Stimulated activated memory B cell treated with anti-CD40 and anti-IgM and Interleukin-4, amounts not matched to agents 10 μg/mL and 1 μg/mL and 100 μg/mL, for 72 hours (primary cell): ENCODE results near the gene RNASE2.
A peak's percentile ranks its signal among the peaks of the same experiment; 100 is the strongest.
"Not testable (repeated sequence)": the region's sequence is repeated elsewhere in the genome, so short reads cannot be mapped to it uniquely, and the experiment has no call there.

Experiments
- ATAC-seq: fragments of 150-1000 bp; cut with Tn5 transposase; 2 replicates; pipeline ENCODE4 v1.10.0; 2021
- H3K27ac Mint-ChIP-seq: one replicate; pipeline ENCODE4 v1.8.0; 2022; ENCODE audit warnings: mild to moderate bottlenecking, mixed read lengths
- H3K27me3 Mint-ChIP-seq: one replicate; pipeline ENCODE4 v1.8.0; 2022; ENCODE audit warnings: mixed read lengths
- H3K36me3 Mint-ChIP-seq: one replicate; pipeline ENCODE4 v1.8.0; 2022; ENCODE audit warnings: mixed read lengths
- H3K4me1 Mint-ChIP-seq: one replicate; pipeline ENCODE4 v1.8.0; 2022; ENCODE audit warnings: mixed read lengths
- H3K4me3 Mint-ChIP-seq: one replicate; pipeline ENCODE4 v1.8.0; 2022; ENCODE audit warnings: mild to moderate bottlenecking, moderate library complexity, mixed read lengths
- H3K9me3 Mint-ChIP-seq: one replicate; pipeline ENCODE4 v1.8.0; 2022; ENCODE audit warnings: mixed read lengths

RNASE2 gene

GRCh38 chr14:20954736-20955537, at the start of gene RNASE2:
Gene RNASE2, plus strand, starts transcription at chr14:20955487. Its CDS starts 285 bp downstream, at chr14:20955772.
- H3K4me3 Mint-ChIP-seq, H3K27ac Mint-ChIP-seq, H3K9me3 Mint-ChIP-seq, ATAC-seq, H3K4me1 Mint-ChIP-seq, H3K36me3 Mint-ChIP-seq: not testable (repeated sequence)
- H3K27me3 Mint-ChIP-seq, result peaks cover 71% of the 10 kb centered on the region

- Mint-ChIP-seq H3K9me3 (no peaks in the 10 kb centered on the region), H3K4me1 (no peaks in the 10 kb centered on the region), H3K4me3 (no peak overlapping the region), H3K27me3 (peaks cover 23% of the 10 kb centered on the region), H3K27ac (no peak overlapping the region), H3K36me3 (no peaks in the 10 kb centered on the region)
- no peak for ATAC-seq
Observed at GRCh38 chr14:20905676-20906075, 49.6 kb upstream of the RNASE2 start.

DNA sequence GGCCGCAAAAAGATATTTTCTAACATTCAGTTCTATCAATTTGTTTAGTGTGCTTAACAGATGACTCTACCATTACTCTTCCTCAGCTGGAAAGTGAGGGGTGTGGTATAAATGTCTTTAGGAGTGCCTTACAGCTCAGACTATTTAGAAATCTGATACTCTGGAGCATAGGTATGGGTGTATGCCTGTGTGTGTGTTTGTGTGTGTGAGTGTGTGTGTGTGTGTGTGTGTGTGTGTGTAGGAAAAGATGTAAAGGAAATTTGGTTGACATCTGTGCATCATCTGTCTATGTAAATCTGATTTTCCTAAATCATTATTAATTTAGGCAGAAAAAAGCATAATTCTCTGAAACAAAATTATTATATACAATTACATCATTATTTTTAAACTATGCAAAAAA, 48.1 kb upstream of the RNASE2 start:
- Mint-ChIP-seq H3K27me3 (peaks cover 33% of the 10 kb centered on the region), H3K9me3 (no peaks in the 10 kb centered on the region), H3K4me3 (no peak overlapping the region), H3K36me3 (no peaks in the 10 kb centered on the region), H3K27ac (no peak overlapping the region), H3K4me1 (no peaks in the 10 kb centered on the region)
- no peak for ATAC-seq

DNA sequence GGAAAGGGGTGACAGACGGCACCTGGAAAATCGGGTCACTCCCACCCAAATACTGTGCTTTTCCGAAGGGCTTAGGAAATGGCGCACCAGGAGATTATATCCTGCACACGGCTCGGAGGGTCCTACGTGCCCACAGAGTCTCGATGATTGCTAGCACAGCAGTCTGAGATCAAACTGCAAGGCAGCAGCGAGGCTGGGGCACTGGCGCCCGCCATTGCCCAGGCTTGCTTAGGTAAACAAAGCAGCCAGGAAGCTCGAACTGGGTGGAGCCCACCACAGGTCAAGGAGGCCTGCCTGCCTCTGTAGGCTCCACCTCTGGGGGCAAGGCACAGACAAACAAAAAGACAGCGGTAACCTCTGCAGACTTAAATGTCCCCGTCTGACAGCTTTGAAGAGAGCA, 44.5 kb upstream of the RNASE2 start:
- H3K27me3 Mint-ChIP-seq, result peaks cover 33% of the 10 kb centered on the region
- H3K27ac Mint-ChIP-seq, H3K4me3 Mint-ChIP-seq, H3K4me1 Mint-ChIP-seq, H3K9me3 Mint-ChIP-seq, ATAC-seq, H3K36me3 Mint-ChIP-seq: not testable (repeated sequence)

DNA sequence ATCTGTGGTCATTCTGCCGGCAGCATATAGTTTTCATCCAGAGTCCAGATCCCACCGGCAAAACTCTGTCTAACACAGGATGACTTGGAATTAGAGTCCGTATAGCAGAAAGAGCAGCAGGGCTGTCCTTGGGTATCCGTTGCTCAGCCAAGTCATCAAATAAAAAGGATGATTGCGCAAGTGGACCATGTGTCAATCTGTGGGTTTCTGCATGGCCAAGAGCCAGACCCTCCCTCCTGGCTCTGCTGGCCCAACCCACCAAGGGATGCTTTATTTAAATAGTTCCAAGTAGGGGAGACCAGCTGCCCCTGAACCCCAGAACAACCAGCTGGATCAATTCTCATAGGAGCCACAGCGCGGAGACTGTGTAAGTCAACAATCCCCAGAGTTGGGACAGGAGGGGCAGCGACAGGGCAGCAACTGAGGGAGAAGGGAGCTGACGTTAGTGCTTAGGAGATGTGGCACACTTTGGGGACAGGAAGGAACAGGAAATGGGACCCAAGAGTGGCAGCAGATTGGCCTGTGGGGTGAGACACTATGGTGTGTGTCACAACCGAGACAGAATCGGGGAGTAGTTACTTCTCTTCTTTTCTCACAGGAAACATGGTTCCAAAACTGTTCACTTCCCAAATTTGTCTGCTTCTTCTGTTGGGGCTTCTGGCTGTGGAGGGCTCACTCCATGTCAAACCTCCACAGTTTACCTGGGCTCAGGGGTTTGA, 36.1 kb upstream of the RNASE2 start:
- not testable (repeated sequence) for H3K27ac Mint-ChIP-seq, H3K4me1 Mint-ChIP-seq, H3K4me3 Mint-ChIP-seq, ATAC-seq, H3K36me3 Mint-ChIP-seq, H3K27me3 Mint-ChIP-seq, H3K9me3 Mint-ChIP-seq

- not testable (repeated sequence) for H3K4me3 Mint-ChIP-seq, H3K4me1 Mint-ChIP-seq, ATAC-seq, H3K27ac Mint-ChIP-seq, H3K27me3 Mint-ChIP-seq, H3K36me3 Mint-ChIP-seq
- H3K9me3 Mint-ChIP-seq, result peaks cover 12% of the 10 kb centered on the region
Observed at GRCh38 chr14:20923766-20924297, 31.5 kb upstream of the RNASE2 start.

DNA sequence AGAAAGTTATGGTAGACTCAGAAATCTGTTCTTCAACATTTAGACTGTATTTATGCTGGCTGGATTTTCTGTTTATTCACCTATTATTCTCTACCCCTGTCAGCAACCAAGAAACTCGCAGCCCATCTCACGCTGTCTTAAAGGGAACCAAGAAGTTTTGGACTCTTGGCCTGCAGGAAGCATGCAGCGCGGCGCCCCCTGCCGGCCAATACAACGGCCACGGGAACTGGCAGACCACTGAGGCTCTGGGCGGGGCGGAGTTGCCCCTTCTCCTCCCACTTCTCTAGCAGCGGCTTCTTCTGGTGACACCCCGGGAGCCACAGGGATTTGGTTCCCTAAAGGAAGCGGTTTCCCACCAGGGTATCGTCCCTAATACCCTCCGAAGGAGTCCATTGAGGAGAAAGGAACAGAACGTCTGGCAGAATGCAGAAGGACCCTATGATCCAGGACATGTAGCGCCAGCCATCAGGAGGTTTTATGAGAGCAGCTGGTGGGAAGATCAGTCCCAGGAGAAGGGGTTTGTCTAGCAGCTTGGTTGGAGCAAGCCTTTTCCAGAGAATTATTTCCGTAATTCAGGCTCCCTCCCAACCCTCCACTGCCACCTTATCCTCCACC, 21.0 kb upstream of the RNASE2 start:
- H3K4me1 Mint-ChIP-seq, result peaks cover 15% of the 10 kb centered on the region
- no peak overlapping the region for H3K4me3 Mint-ChIP-seq
- H3K27me3 Mint-ChIP-seq, result peaks cover 22% of the 10 kb centered on the region
- no peak for ATAC-seq
- no peak overlapping the region for H3K27ac Mint-ChIP-seq
- no peaks in the 10 kb centered on the region for H3K9me3 Mint-ChIP-seq
- no peaks in the 10 kb centered on the region for H3K36me3 Mint-ChIP-seq

- no peaks in the 10 kb centered on the region for H3K36me3 Mint-ChIP-seq
- H3K4me3 Mint-ChIP-seq, result no peak overlapping the region
- H3K9me3 Mint-ChIP-seq, result no peaks in the 10 kb centered on the region
- peaks cover 15% of the 10 kb centered on the region for H3K4me1 Mint-ChIP-seq
- H3K27ac Mint-ChIP-seq, result peak overlapping the region; percentile 69
- peaks cover 12% of the 10 kb centered on the region for H3K27me3 Mint-ChIP-seq
- peak; percentile 82 for ATAC-seq
Observed at GRCh38 chr14:20935303-20935984, 19.8 kb upstream of the RNASE2 start.

- not testable (repeated sequence) for H3K9me3 Mint-ChIP-seq, ATAC-seq, H3K27ac Mint-ChIP-seq, H3K4me3 Mint-ChIP-seq, H3K36me3 Mint-ChIP-seq, H3K4me1 Mint-ChIP-seq
- H3K27me3 Mint-ChIP-seq, result peaks cover 64% of the 10 kb centered on the region
Observed at GRCh38 chr14:20945146-20945545, 10.1 kb upstream of the RNASE2 start.

DNA sequence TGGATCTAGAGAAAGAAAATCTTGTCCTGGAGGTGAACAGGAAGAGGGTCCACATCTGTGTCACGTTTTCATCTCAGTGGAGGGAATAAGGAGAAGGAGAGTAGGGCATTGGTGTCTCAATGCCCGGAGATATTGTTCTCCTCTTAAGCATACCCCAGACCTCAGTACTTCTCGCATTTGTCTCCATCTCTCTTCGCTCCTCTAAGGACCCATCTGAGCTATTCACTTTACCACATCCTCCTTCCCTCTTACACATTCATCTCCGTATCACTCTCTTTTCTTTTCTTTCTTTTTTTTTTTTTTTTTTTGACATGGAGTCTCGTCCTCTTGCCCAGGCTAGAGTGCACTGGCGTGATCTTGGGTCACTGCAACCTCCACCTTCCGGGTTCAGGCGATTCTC, 8.6 kb upstream of the RNASE2 start:
- not testable (repeated sequence) for H3K4me1 Mint-ChIP-seq, H3K4me3 Mint-ChIP-seq, H3K27ac Mint-ChIP-seq, H3K9me3 Mint-ChIP-seq, H3K36me3 Mint-ChIP-seq, ATAC-seq
- H3K27me3 Mint-ChIP-seq, result peaks cover 63% of the 10 kb centered on the region

- ATAC-seq, H3K4me3 Mint-ChIP-seq, H3K4me1 Mint-ChIP-seq, H3K36me3 Mint-ChIP-seq, H3K27ac Mint-ChIP-seq, H3K9me3 Mint-ChIP-seq: not testable (repeated sequence)
- H3K27me3 Mint-ChIP-seq, result peaks cover 71% of the 10 kb centered on the region
Observed at GRCh38 chr14:20955538-20955873, 219 bp downstream of the RNASE2 start.

DNA sequence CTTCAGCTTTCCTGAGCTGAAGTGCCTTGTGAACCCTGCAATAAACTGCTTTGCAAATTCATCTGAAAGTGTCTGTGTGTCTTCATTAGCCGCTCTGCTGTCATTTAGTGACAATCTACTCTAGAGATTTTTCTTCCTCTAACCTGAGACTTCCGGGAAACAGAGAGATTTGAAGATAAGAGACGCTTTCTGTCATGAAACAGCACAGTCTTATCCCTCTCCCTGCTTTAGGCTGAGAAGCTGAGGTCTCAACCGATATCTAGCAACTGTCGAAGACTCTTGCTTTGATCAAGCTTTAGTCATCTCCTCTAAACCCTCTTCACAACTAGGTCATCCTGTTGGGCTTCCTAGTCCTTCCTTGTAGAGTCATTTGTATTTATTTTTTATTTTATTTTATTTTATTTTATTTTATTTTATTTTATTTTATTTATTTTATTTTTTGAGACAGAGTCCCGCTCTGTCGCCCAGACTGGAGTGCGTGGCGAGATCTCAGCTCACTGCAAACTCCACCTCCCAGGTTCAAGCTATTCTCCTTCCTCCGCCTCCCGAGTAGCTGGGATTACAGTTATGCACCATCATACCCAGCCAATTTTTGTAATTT, 1.2 kb downstream of the RNASE2 start:
- no peak overlapping the region for H3K4me3 Mint-ChIP-seq
- no peaks in the 10 kb centered on the region for H3K9me3 Mint-ChIP-seq
- H3K4me1 Mint-ChIP-seq, result peaks cover 13% of the 10 kb centered on the region
- no peak for ATAC-seq
- H3K36me3 Mint-ChIP-seq, result no peaks in the 10 kb centered on the region
- H3K27ac Mint-ChIP-seq, result no peak overlapping the region
- peaks cover 69% of the 10 kb centered on the region for H3K27me3 Mint-ChIP-seq

GRCh38 chr14:20958946-20959345, 3.7 kb downstream of the RNASE2 start:
- Mint-ChIP-seq H3K27me3 (peaks cover 61% of the 10 kb centered on the region), H3K4me1 (peaks cover 23% of the 10 kb centered on the region)
- H3K27ac Mint-ChIP-seq, H3K9me3 Mint-ChIP-seq, H3K36me3 Mint-ChIP-seq, H3K4me3 Mint-ChIP-seq, ATAC-seq: not testable (repeated sequence)

- Mint-ChIP-seq H3K36me3 (no peaks in the 10 kb centered on the region), H3K27ac (no peak overlapping the region), H3K27me3 (peaks cover 44% of the 10 kb centered on the region), H3K4me3 (no peak overlapping the region), H3K4me1 (peaks cover 14% of the 10 kb centered on the region), H3K9me3 (no peaks in the 10 kb centered on the region)
- no peak for ATAC-seq
Observed at GRCh38 chr14:20969336-20969735, 14.0 kb downstream of the RNASE2 start.

DNA sequence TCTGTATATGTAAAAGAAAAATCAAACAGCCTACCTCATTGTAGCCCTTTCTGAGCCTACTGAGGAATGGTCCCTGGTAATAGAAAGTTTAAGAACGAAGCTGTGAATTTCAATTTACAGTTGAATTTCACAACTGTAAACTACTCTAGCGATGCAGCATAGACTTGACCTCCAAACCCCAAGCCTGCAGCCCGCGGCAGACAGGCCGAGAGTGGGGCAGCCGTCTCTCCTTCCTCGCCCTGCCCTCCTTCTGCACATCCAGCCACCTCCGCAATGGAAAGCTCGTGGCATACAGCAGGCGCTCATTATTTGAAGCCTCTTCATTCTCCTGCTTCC, 15.3 kb downstream of the RNASE2 start:
- peak overlapping the region; percentile 82 for H3K4me3 Mint-ChIP-seq
- H3K27me3 Mint-ChIP-seq, result peaks cover 44% of the 10 kb centered on the region

More for the DNA sequence above, 15.3 kb downstream of the RNASE2 start:
- H3K9me3 Mint-ChIP-seq, result no peaks in the 10 kb centered on the region
- H3K27ac Mint-ChIP-seq, result peak overlapping the region; percentile 9
- peaks cover 14% of the 10 kb centered on the region for H3K4me1 Mint-ChIP-seq
- no peaks in the 10 kb centered on the region for H3K36me3 Mint-ChIP-seq
- no peak for ATAC-seq
